ENCODE data around the gene RNF215. TPM values are rescaled to one million over a fixed set of nuclear protein-coding genes. Genes with fewer than 3 reads are reported as not detected.
"Not testable (repeated sequence)": the region's sequence is repeated elsewhere in the genome, so short reads cannot be mapped to it uniquely, and the experiment has no call there.

RNF215 gene
- total RNA-seq, 1 donor from 2014 or later = 29.3 TPM

DNA sequence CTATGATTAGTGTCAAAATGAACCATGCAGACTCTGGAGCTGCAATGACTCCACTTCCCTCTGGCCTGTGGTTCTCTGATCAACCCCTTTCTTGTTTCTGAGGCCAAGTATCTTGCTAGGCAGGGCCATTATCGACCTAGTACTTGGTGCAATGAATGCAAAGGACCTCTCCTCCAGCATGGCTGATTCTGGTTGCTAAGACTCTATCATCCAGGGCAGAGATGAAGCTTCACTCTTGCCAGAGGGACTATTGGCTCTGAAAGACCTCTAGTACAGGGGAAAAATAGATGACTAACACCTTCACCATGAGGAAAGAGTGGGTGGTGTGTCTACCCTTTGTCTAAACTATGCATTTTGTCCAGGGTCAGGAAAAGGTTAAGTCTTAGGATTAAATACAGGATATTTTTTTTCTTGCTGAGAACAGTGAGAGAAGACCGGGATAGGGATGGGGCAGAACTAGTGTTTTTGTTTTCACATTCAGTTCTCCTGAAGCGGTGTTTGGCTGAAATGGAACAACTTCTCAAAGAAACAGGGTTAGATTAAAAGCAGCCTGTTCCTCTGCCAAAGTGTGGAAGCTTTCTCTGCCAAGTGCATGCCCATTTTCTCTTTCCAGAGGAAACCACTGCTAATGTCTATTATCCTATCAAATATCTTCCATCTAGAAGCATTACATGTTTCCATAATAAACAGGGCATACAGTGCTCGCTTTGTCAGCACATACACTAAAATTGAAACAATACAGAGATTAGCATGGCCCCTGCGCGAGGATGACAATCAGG is 33.3 kb upstream of the RNF215 start:
- peak; percentile 88 for DNase-seq

GRCh38 chr22:30416837-30417236 is 29.6 kb upstream of the RNF215 start:
- DNase-seq = no peak

DNA sequence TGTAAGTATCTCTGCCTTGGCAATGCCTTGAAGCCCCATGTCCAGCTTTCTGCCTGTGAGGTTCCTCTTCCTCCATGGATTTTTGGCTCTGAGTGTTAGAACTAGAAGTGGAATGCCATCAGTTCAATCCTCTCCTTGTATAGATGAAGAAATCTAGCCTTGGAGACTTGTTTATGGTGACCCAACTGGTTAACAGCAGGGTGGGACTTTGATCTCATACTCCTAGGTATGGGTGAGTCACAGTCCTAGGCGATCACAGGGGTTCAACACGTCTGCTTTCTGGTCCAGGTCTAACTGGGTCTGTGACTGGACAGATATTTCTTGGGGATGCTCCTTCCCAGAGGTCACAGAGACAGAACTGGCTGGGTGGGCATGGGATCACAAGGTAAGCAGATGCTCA is 29.2 kb upstream of the RNF215 start:
- no peak for DNase-seq

DNA sequence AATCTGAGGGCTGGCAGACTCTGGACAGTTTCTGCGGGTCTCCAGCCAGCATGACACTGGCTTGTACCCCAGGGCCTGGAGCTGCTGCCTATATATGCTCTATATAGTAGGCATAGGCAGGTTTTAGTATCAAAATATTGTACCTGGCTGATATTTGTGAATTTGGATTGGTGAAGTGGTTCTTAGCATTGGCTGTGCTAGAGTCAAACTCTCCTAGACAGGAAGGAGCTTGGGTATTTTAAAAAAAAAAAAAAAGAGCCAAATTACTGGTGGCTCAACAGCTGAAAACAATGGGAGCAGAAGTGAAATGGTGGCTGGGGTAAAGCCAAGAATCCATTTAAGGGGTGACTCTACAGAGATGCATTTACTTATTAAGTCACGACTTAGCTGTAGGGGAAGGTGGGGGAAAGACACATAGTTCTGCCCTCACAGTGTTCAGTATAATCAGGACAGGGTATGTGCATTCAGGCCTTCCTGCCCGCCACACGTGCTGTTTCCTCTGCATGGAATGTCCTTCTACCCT is 27.4 kb upstream of the RNF215 start:
- peak; percentile 47 for DNase-seq

DNA sequence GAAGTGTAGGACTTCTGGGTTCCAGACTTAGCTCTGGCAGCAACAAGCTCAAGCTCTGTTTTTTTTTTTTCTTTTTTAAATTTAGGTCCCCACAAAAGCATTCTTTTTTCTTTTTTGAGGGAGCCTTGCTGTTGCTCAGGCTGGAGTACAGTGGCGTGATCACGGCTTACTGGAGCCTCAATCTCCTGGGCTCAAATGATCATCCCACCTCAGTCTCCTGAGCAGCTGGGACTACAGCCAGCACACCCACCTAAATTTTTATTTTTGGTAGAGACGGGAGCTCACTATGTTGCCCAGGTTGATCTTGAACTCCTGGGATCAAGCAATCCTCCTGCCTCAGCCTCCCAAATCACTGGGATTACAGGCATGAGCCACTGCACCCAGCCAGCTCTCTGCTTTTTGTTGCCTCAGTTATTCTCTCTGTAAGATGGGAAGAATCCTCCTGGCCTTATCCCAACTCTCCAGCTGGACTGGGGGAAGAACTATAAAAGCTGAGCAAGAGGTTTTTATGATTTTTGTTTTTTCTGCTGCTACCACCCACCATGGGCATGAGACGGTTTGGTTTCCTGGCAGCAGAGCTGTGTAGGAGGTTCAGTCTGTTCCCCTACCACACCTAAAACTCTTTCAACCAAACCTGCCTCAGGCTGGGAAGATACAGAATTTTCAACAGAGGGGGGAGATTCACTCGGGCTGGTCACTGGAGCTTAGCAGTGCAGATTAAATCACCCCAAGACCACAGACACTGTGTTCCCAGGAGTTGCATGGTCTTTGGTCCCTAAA is 26.7 kb upstream of the RNF215 start:
- no peak for DNase-seq

DNA sequence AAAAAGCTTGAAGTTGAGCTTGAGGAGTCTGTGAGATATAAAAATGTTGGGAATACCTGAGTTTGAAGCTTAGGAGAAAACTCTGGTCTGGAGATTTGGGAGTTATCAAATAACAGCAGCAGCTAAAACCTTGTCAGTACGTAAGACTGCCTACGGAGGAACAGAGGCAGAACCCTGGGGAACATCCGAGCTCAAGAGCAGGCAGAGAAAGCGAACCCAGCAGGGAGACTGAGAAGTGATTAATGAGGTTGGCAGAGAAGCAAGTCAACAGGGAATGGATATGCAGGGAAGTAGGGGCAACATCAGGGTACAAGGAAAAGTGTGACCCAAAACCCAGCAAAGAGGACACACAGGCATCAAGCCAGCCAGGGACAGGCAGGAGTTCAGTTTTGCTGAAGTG is 25.8 kb upstream of the RNF215 start:
- no peak for DNase-seq

DNA sequence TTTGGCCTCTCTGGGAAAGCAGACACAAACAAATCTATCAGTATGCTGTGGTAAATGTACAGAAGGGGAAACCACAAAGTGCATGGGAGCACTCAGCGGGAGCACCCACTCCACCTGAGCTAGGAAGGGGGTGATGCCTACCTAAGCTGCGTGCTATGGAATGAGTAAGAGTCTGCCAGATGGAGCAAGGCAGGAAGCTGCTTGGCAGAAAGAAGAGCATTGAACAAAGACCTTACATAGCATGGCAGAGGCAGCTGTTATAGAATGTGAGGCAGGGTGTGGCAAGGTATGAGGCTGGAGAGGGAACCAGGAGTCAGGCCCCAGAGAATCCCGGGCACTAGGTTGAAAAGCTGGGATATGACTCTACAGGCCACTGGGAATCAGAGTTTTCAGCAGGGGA is 24.6 kb upstream of the RNF215 start:
- DNase-seq = no peak

- peak; percentile 54 for DNase-seq
These were observed 21.3 kb upstream of the RNF215 start for GRCh38 chr22:30408388-30409102.

- no peak for DNase-seq
These were observed 19.2 kb upstream of the RNF215 start for GRCh38 chr22:30406400-30406799.

- DNase-seq = no peak
These were observed 18.5 kb upstream of the RNF215 start for GRCh38 chr22:30405731-30406130.

DNA sequence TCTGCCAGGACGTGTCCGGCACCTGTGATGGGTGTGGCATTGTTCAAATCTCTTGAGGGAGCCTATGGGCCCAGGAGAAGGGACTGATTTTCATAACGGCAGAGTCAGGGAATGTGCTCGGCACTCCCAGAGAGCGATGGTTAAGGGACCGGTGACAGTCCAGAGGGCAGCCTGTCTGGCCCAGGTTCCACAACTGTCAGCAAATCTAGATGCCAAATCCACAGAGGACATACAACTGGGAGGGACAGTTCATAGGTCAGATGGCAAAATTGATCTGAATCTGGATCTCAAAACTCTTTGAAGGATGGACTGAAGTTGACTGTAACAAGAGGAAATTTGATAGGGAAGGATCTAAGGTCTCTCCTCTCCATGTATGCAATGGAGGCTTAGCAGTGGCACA is 17.1 kb upstream of the RNF215 start:
- DNase-seq = no peak

GRCh38 chr22:30402766-30403104 is 15.5 kb upstream of the RNF215 start:
- not testable (repeated sequence) for DNase-seq

DNA sequence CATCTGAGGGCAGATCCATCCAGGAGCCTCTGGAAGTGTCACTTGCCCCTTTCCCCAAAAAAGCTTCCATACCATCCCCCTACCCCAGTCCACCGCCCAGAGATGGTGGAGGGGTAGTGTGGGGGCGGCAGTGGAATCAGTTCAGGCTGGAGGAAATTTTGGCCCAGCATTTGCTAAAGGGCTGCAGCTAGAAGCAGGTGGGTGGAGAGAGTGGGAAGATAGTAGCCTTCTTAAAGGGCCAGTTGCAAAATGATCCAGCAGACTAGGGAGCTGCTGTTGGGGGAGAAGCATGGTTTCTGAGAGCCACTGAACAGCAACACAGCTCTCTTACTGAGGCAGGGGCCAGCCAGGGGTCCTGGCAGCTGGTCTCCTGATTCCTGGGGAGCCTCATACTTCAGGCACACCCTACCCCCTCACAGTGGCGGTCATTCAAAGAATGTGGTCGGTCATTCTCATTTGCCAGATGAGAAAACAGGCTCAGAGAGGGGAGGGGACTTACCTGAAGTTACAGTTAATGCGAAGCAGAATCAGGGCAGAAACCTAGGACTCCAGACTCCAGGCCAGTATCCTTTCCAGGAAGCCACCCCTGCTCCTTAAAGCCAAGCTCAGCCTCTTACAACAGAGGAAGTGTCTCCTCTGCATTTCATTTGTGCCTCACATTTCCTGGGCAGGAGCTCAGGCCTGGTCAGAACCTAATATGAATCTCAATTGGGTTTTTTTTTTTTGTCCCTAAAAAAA is 15.0 kb upstream of the RNF215 start:
- no peak for DNase-seq

GRCh38 chr22:30401024-30401423 is 13.8 kb upstream of the RNF215 start:
- DNase-seq = not testable (repeated sequence)

DNA sequence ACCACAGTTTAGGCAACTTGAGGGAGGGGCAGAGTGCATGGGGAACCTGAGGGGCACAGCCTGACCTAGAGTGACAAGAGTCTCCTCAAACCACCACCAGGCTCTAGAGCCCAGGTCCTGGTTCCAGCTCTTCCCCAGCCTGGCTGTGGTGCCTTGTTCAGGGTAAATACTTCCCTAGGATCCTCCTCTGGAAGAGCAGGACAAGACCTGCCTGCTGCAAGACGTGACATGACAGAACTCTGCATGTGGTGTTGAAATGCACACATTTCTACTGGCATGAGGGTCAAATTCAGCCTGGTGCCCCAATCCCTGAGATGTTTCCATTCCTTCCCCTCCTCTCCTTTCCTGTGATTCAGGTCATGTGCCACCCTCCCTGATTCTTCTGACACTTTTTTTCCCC is 12.9 kb upstream of the RNF215 start:
- no peak for DNase-seq

- DNase-seq = no peak
These were observed 12.5 kb upstream of the RNF215 start for GRCh38 chr22:30399718-30400117.

- DNase-seq = no peak
These were observed 11.8 kb upstream of the RNF215 start for GRCh38 chr22:30398685-30399680.

DNA sequence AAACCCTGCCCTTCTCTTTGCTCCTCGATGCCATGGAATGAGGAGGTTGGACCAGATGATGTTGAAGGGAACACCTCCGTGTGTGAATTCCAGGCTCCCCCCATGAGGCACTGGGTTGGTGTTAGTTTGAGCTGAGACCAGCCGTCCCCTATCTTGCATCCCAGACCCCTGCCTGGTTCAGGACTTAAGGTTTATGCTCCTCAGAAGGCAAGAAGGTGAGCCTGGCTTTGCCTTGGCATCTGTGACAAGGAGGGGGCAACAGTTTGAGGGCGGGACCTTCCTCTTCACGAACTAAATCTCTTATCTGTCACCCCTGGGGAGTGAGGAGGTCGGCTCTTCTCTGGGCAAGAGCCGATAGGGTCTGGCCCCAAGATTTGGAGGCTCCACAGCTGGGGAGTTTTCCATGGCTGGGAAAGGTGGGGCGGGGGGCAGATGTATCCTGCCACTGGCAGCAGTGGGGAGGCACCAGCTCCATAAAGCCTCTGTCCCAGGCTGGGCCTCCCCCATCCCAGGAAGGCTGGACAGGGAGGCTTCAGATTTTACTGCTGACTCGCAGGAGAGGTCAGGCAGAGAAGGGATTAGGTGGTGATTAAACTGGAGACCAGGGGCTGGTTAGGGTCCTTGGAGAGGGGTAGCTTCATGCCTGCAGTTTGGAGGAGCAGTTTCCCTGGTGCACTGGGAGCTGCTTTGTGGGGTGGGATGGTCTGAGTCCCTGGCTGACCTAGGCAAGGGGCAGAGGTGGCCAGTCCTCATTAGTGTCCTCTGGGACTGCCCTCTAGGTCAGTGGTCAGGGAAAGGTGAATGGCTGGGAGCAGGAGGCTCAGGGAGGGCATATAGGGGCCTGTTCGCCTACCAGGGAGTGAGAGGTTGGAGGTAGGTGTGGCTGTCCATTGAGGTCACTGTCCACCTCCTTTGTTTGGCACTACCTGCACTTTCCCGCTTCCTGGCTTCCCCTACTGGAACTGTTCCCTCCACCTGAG is 10.7 kb upstream of the RNF215 start:
- peak; percentile 35 for DNase-seq

DNA sequence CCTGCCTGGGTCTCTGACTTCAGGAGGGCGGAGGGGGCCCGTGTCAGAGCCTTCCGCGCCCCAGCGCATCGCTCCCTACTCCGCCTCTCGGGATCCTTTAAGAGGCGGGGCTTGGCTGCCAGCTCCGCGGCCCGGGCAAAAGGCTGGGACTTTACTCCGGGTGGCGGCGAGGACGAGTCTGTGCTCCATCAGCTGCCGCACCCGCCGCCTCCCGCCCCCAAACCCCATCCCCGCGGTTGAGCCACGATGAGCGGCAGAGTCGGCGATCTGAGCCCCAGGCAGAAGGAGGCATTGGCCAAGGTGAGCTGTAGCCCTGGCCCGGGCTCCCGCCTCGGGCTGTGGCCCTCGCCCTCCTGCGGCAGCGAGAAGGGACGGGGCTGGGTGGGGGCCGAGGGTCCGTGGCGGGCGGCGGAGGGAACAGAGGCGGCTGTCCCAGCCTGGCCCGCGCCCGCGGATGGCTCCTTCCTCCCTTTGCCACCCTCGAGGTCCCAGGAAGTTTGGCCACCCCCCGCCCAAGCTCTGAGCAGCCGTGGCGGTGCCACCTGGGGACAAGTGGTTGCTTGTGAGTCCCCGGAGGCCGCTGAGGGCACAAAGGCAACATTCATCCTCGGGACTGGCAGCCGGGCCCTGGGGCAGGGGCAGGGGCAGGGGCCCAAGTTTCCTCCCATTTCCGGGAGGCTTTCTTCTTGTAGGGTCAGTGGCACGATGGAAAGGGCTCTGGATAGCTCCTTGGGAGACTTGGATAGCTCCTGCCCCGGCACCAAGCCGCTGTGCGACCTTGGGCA is 9.9 kb upstream of the RNF215 start, which contains the start of gene SEC14L2:
Gene SEC14L2, plus strand, starts transcription at position 148 of the 785 bp plus-strand sequence. Its CDS starts 99 bp downstream, at position 247.
- peak; percentile 61 for DNase-seq
